ENCODE data around the gene AGAP3.

- TF ChIP-seq CTCF (IDR thresholded peaks at IDR 0.05) = no peak
- no peak for TF ChIP-seq POLR2A (IDR thresholded peaks at IDR 0.05)
Observed at GRCh38 chr7:151080067-151080521, 6.2 kb upstream of the AGAP3 start.

All from testis (tissue), 2 donors.